Thyroid gland (tissue), 4 donors: Measurements from ENCODE around the gene ALKBH4.

ENCODE experiments used
- POLR2A ChIP-seq, 2 donors: fragments of 450-650 bp; IDR thresholded peaks; one replicate each; pipeline ENCODE4 v1.6.1; 2017; ENCODE audit warnings: antibody characterized with exemption in 2 of 2, mild to moderate bottlenecking in 2 of 2, moderate library complexity in 1 of 2
- TF ChIP-seq, protein P1 (sequence below), 6 experiments: fragments of 200-600 bp in 3 of 6; fragments of 450-650 bp in 3 of 6; sonication (generic) in 3 of 6; IDR thresholded peaks; one replicate each; pipeline ENCODE4 v1.5.1; 2016 to 2019; ENCODE audit warnings: antibody characterized with exemption in 6 of 6, mild to moderate bottlenecking in 2 of 6, inconsistent platforms in 1 of 6, moderate library complexity in 1 of 6

DNA sequence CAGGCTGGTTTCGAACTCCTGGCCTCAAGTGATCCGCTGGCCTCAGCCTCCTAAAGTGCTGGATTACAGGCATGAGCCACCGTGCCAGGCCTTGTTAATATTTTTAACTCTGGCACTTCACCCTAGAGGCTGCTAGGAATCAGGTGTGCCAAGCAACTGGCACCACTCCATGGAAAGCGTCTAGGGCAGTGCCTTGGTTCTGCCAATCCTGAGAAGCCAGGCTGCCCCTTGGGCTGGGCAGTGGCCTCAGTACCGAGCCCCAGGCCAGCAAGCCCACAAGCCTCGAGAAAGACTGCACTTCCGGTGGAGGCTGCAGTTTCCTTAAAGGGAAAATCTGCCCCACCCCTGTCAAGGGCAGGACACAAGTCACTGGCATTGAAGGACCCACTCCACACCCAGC lies 11.3 kb downstream of the ALKBH4 start:
- TF ChIP-seq, protein P1, sequence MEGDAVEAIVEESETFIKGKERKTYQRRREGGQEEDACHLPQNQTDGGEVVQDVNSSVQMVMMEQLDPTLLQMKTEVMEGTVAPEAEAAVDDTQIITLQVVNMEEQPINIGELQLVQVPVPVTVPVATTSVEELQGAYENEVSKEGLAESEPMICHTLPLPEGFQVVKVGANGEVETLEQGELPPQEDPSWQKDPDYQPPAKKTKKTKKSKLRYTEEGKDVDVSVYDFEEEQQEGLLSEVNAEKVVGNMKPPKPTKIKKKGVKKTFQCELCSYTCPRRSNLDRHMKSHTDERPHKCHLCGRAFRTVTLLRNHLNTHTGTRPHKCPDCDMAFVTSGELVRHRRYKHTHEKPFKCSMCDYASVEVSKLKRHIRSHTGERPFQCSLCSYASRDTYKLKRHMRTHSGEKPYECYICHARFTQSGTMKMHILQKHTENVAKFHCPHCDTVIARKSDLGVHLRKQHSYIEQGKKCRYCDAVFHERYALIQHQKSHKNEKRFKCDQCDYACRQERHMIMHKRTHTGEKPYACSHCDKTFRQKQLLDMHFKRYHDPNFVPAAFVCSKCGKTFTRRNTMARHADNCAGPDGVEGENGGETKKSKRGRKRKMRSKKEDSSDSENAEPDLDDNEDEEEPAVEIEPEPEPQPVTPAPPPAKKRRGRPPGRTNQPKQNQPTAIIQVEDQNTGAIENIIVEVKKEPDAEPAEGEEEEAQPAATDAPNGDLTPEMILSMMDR (IDR thresholded peaks at IDR 0.05), result no peak
- no peak for TF ChIP-seq POLR2A (IDR thresholded peaks at IDR 0.05)
